Omental fat pad (tissue), 4 donors: ENCODE measurements around the gene LRRN4CL. TPM values are rescaled to one million over a fixed set of nuclear protein-coding genes. Genes with fewer than 3 reads are reported as not detected.
A peak's percentile ranks its signal among the peaks of the same experiment; 100 is the strongest.
"Not testable (repeated sequence)": the region's sequence is repeated elsewhere in the genome, so short reads cannot be mapped to it uniquely, and the experiment has no call there.

ENCODE experiments used
- ATAC-seq: fragments of 150-250 bp; one replicate; pipeline ENCODE4 v1.9.1; 2016; ENCODE audit warnings: mild to moderate bottlenecking, moderate library complexity; ENCODE audit not compliant: low FRiP score
- DNase-seq: peaks from one replicate; pipeline ENCODE4 v3.0.0-alpha.2; 2019; ENCODE audit warnings: low spot score
- total RNA-seq, 4 donors: library from RNA; depleted of rRNA; stranded (reverse); fragments of >200 nt; gene quantifications; one replicate each; pipeline ENCODE4 v1.1.0, GENCODE V29; 2016
- TF ChIP-seq, protein P1 (sequence below), 3 donors: fragments of 450-650 bp; IDR thresholded peaks; one replicate each; pipeline ENCODE4 v1.5.1; 2016 to 2017; ENCODE audit warnings: antibody characterized with exemption in 3 of 3, mild to moderate bottlenecking in 3 of 3, moderate library complexity in 2 of 3

The LRRN4CL gene
- total RNA-seq, 4 donors from 2014 or later: 30.9 to 49.3 (median 44.5) TPM

DNA sequence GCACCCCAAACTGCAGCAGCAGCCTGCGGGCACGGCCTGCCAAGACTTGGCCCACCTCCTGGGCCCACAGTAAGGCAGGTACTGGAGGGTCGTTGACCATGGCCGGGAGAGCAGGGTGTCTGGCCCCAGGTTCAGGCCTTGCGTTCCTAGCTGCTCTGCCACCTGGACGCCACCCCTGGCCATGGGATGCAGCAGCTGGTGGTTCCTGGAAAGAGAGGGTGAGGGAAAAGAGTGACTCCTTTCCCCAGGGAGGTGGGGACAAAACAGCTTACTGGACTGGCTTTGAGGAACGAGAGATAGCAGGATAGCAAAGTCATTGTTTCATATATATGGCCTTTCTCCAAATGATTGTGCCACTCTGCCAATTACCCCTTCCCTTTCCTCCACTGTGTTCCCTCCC lies 16.1 kb upstream of the LRRN4CL start:
- TF ChIP-seq, protein P1, sequence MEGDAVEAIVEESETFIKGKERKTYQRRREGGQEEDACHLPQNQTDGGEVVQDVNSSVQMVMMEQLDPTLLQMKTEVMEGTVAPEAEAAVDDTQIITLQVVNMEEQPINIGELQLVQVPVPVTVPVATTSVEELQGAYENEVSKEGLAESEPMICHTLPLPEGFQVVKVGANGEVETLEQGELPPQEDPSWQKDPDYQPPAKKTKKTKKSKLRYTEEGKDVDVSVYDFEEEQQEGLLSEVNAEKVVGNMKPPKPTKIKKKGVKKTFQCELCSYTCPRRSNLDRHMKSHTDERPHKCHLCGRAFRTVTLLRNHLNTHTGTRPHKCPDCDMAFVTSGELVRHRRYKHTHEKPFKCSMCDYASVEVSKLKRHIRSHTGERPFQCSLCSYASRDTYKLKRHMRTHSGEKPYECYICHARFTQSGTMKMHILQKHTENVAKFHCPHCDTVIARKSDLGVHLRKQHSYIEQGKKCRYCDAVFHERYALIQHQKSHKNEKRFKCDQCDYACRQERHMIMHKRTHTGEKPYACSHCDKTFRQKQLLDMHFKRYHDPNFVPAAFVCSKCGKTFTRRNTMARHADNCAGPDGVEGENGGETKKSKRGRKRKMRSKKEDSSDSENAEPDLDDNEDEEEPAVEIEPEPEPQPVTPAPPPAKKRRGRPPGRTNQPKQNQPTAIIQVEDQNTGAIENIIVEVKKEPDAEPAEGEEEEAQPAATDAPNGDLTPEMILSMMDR (IDR thresholded peaks at IDR 0.05): no peak
- no peak for DNase-seq

DNA sequence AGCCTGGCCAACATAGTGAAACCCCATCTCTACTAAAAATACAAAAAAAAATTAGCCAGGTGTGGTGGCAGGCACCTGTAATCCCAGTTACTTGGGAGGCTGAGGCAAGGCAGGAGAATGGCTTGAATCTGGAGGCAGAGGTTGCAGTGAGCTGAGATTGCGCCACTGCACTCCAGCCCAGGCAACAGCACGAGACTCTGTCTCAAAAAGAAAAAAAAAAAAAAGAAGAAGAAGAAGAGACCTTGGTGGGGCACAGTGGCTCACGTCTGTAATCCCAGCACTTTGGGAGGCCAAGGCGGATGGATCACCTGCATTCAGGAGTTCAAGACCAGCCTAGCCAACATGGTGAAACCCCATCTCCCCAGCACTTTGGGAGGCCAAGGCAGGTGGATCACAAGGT lies 14.6 kb upstream of the LRRN4CL start:
- not testable (repeated sequence) for DNase-seq, ATAC-seq

More for the DNA sequence above, 16.1 kb upstream of the LRRN4CL start:
- ATAC-seq: no peak

DNA sequence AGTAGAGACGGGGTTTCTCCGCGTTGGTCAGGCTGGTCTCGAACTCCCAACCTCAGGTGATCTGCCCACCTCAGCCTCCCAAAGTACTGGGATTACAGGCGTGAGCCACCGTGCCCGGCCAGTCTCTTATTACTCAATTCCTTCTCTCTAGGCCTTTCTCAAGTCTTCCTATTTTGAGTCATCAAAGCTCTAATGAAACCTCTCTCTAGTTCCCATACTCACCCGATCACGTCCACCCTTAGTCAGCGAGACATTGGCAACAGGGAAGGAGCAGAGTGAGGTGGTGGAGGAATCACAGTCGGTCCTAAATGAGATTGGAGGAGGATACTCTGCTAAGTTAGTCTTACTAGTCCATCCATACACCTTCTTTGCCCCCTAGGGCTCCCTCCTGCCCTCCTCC lies 12.9 kb upstream of the LRRN4CL start:
- no peak for ATAC-seq
- no peak for DNase-seq
- TF ChIP-seq, protein P1 (IDR thresholded peaks at IDR 0.05): no peak

DNA sequence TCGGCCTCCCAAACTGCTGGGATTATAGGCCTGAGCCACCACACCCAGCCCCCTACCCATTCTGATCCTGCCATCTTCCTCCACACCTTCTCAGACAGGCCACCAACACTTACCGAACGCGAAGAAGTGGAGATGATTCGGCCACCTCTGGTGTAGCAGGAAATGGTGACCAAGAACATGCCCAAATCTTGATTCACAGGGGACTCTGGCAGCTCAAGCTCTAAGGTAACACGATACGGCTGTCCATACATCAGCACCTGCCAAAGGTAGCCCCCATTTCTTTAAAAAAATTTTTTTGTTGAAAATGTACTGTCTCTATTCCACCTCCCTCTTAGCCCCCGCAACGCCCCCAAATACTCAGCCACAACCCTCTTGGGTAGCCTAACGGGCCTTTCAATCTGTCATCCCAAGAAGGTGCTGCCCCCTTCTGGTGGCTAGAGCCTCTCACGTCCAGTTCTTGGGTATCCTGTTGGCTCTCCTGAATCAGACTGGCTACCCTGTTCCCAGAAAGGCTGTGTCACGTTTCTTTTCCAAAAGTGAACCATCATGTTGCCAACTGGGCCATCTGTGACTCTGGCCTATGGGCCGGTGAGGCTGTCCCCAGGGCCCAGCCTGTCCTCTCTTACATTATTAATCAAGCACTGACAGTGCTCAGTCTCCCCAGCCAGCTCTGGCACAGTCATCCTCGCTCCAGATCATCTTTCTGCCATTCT lies 5.3 kb upstream of the LRRN4CL start:
- TF ChIP-seq, protein P1 (IDR thresholded peaks at IDR 0.05): peak in 1 of 3 donors; percentile 52
- ATAC-seq (peak; percentile 90), DNase-seq (peak; percentile 74)

DNA sequence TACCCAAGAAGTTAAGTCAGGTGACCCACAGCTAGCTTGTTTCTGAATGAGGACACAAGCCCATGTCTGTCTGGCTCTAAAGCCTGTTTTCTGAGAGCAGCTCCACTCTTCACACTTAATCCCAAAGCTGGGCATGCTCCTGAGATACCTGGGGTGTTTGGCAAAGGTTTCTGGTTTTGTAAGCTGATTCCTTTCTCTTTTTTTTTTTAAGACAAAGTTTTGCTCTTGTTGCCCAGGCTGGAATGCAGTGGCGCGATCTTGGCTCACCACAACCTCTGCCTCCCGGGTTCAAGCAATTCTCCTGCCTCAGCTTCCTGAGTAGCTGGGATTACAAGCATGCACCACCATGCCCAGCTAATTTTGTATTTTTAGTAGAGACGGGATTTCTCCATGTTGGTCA lies 4.3 kb upstream of the LRRN4CL start:
- not testable (repeated sequence) for ATAC-seq, DNase-seq

DNA sequence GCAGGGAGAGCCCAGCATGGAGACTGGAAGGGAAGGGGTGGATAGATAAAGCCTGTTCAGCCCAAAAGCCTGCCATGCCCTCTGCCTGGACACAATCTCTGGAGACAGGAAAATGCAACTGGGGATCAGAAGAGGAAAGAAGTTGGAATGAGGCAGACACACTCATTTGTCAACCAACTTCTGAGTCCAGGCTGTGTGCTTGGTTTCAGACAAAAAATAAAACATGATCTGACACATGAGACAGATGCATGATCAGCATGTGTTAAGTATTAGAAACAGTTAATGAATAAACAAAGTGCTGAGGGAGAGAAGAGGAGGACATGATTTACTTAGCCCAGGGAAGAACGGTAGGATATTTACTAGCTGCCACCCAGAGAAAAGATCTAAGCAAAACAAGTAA lies 839 bp downstream of the LRRN4CL start:
- DNase-seq (no peak), ATAC-seq (no peak)
- TF ChIP-seq, protein P1 (IDR thresholded peaks at IDR 0.05): no peak

DNA sequence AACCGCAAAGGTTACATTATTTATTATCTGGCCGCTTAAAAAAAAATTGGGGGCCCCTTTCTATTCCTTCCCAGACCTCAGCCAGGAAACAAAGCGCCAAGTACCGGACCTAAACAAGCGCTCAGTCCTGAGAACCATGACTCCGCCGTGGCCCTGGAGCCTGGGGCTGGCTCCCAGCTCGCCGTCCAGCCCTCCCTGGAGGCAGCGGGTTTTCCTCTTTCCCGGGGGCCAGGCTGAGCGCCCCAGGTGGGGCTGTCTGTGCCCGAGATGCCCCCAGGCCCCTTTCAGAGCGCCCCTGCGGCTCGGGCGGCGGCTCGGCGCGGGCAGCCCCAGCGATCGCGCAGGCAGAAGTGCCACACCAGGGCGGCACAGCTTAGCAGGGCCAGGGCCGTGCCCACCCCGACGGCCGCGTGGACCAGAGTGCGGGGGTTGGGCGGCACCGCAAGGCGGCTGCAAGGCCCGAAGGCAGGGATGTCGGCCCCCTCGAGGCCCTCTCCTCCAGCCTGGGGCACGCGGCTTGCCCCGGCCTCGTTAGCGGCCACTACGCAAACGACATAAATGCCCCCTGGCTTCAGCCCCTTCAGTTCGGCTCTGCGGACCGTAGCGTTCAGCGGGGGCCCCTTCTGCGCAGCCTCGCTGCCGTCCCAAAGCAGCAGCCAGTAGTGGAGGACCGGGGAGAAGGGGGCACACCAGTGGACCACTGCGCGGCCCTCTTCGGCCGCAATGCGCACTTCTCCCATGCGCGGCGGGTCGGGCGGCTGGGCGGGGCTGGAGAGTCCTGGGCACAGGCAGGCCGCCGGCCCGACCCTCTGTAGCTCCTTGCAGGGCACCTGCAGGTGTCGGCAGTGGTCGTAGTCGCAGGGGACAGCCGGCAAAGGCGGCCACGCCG lies 1.6 kb downstream of the LRRN4CL start:
- no peak for DNase-seq
- ATAC-seq: no peak
- TF ChIP-seq, protein P1 (IDR thresholded peaks at IDR 0.05): no peak

DNA sequence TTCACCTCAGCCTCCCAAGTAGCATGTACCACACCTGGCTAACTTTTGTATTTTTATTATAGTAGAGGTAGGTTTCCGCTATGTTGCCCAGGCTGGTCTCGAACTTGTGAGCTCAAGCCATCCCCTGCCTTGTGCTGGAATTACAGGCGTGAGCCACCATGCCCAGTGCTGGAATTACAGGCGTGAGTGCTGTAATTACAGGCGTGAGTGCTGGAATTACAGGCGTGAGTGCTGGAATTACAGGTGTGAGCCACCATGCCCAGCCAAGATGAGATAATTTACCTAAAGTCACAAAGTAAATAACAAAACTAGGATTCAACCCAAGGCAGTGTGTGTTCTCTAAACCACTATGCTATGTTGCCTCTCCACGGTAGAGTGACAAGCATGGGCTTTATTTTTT lies 6.8 kb downstream of the LRRN4CL start:
- TF ChIP-seq, protein P1 (IDR thresholded peaks at IDR 0.05): no peak
- DNase-seq: no peak
- ATAC-seq: no peak
